GM23248 (cell line): Measurements from ENCODE around the gene EEPD1.

Source experiments
- EZH2 ChIP-seq: fragments of 200-600 bp; sonication (generic); IDR thresholded peaks from 2 replicates; pipeline ENCODE4 v1.6.1; 2018; ENCODE audit warnings: antibody characterized with exemption, mild to moderate bottlenecking; ENCODE audit not compliant: insufficient read depth, poor library complexity, severe bottlenecking
- EZH2phosphoT487 ChIP-seq: fragments of 200-600 bp; sonication (generic); IDR thresholded peaks from 2 replicates; pipeline ENCODE4 v1.6.1; 2018; ENCODE audit warnings: antibody characterized with exemption, moderate library complexity, mild to moderate bottlenecking, low read depth; ENCODE audit not compliant: insufficient read depth

- TF ChIP-seq EZH2 = no peak
- no peak for TF ChIP-seq EZH2phosphoT487
These were observed 137.0 kb downstream of the EEPD1 start for GRCh38 chr7:36289833-36290661.
